ENCODE measurements around the gene UQCRC1.

UQCRC1 gene

GRCh38 chr3:48560648-48561018 is 48.8 kb downstream of the UQCRC1 start:
- H3K4me3 ChIP-seq (ENCODE audit: low read depth, low read length, poor library complexity, severe bottlenecking): no peak overlapping the region
- no peak for TF ChIP-seq EZH2 (IDR thresholded peaks at IDR 0.05; ENCODE audit: borderline replicate concordance, low read length)
- TF ChIP-seq CTCF (IDR thresholded peaks at IDR 0.05; ENCODE audit: low read length): no peak
- H2AFZ ChIP-seq (ENCODE audit: low read length): no peak overlapping the region
- H3K4me2 ChIP-seq (ENCODE audit: low read length): peak overlapping the region; percentile 32; the same call in 1 of the 2 replicates
- H4K20me1 ChIP-seq (ENCODE audit: insufficient read depth, low read length): no peaks in the 10 kb centered on the region
- no peak overlapping the region for H3K27ac ChIP-seq (ENCODE audit: low read depth, low read length, poor library complexity, severe bottlenecking)
- H3K79me2 ChIP-seq (ENCODE audit: insufficient read depth, low read length): no peaks in the 10 kb centered on the region
- H3K9ac ChIP-seq (ENCODE audit: low read length): no peak overlapping the region; the same call in 1 of the 2 replicates
- H3K27me3 ChIP-seq (ENCODE audit: insufficient read depth, low read length): no peaks in the 10 kb centered on the region; the same call in none of the 2 replicates
- H3K9me3 ChIP-seq (ENCODE audit: low read length): no peaks in the 10 kb centered on the region
- H3K36me3 ChIP-seq (ENCODE audit: insufficient read depth, low read length): no peaks in the 10 kb centered on the region
- H3K9me2 ChIP-seq (ENCODE audit: low read depth, low read length): no peaks in the 10 kb centered on the region
- H3F3A ChIP-seq (ENCODE audit: insufficient read depth, low read length): no peaks in the 10 kb centered on the region
- H3K4me1 ChIP-seq (ENCODE audit: insufficient read depth, low read length, severe bottlenecking): peaks cover 33% of the 10 kb centered on the region

- no peaks in the 10 kb centered on the region; the same call in none of the 2 replicates for H3K27me3 ChIP-seq (ENCODE audit: insufficient read depth, low read length)
- peaks cover 53% of the 10 kb centered on the region for H3K4me1 ChIP-seq (ENCODE audit: insufficient read depth, low read length, severe bottlenecking)
- no peak overlapping the region for H3K27ac ChIP-seq (ENCODE audit: low read depth, low read length, poor library complexity, severe bottlenecking)
- H3K79me2 ChIP-seq (ENCODE audit: insufficient read depth, low read length): no peaks in the 10 kb centered on the region
- H3K4me2 ChIP-seq (ENCODE audit: low read length): no peak overlapping the region
- H3K4me3 ChIP-seq (ENCODE audit: low read depth, low read length, poor library complexity, severe bottlenecking): no peak overlapping the region
- H4K20me1 ChIP-seq (ENCODE audit: insufficient read depth, low read length): no peaks in the 10 kb centered on the region
- H3K9me2 ChIP-seq (ENCODE audit: low read depth, low read length): no peaks in the 10 kb centered on the region
- no peak overlapping the region; the same call in 1 of the 2 replicates for H3K9ac ChIP-seq (ENCODE audit: low read length)
- H2AFZ ChIP-seq (ENCODE audit: low read length): no peak overlapping the region
- no peaks in the 10 kb centered on the region for H3F3A ChIP-seq (ENCODE audit: insufficient read depth, low read length)
- peaks cover 2% of the 10 kb centered on the region for H3K36me3 ChIP-seq (ENCODE audit: insufficient read depth, low read length)
- TF ChIP-seq CTCF (IDR thresholded peaks at IDR 0.05; ENCODE audit: low read length): peak; percentile 3; the same call in 1 of the 2 replicates
- TF ChIP-seq EZH2 (IDR thresholded peaks at IDR 0.05; ENCODE audit: borderline replicate concordance, low read length): no peak
- no peaks in the 10 kb centered on the region for H3K9me3 ChIP-seq (ENCODE audit: low read length)
Observed at GRCh38 chr3:48558493-48559134, 50.8 kb downstream of the UQCRC1 start.

DNA sequence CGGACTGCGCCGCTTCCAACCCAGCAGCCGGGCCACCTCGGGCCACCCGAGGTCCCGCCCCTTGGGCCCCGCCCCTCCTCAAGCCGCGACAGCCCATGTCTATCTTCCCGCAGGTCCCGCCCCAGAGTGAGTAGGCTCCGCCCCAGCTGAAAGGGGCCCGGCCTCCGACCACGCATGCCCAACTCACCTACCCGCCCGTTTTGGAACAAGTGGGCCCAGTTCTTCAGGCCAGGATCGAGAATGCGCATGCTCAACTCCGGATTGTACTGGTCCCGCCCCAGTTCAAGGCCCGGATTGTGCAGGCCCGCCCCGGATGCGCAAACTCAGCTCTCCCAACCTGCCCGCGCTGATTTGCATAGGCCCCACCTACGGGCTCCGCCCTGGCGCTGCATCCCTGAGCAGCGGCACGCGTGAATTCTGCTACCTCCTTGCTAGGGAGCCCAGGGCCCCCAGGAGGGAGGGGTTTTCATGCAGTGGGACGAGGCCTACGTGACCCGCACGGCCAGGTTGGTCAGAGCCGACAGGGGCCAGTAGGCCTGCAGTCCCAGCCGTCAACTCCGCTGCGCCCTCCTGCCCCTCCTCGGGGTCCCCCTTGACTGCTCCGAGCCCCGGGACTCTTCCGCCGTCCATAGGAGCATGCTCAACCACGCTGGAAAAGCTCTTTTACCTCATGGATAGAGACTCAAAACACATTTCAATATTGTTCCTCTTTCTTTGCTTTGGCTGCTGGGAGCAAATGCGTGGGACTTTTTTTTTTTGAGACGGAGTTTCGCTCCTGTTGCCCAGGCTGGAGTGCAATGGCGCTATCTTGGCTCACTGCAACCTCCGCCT is 52.4 kb downstream of the UQCRC1 start, which contains the start of gene PFKFB4:
TSS of gene PFKFB4 (minus strand) at position 8 of the 831 bp plus-strand sequence. CDS start 26 bp downstream, outside the sequence.
- Histone ChIP-seq H3F3A (ENCODE audit: insufficient read depth, low read length) (no peaks in the 10 kb centered on the region), H3K9ac (ENCODE audit: low read length) (peak within 1 kb of the TSS; percentile 66), H3K4me3 (ENCODE audit: low read depth, low read length, poor library complexity, severe bottlenecking) (peak within 1 kb of the TSS; percentile 74), H3K4me1 (ENCODE audit: insufficient read depth, low read length, severe bottlenecking) (peaks cover 69% of the 10 kb centered on the region), H3K36me3 (ENCODE audit: insufficient read depth, low read length) (peaks cover 5% of the 10 kb centered on the region), H3K79me2 (ENCODE audit: insufficient read depth, low read length) (no peaks in the 10 kb centered on the region), H3K9me2 (ENCODE audit: low read depth, low read length) (no peaks in the 10 kb centered on the region), H3K27me3 (ENCODE audit: insufficient read depth, low read length) (no peaks in the 10 kb centered on the region; the same call in 1 of the 2 replicates), H2AFZ (ENCODE audit: low read length) (peak within 1 kb of the TSS; percentile 28; the same call in 1 of the 2 replicates), H3K9me3 (ENCODE audit: low read length) (no peaks in the 10 kb centered on the region), H4K20me1 (ENCODE audit: insufficient read depth, low read length) (no peaks in the 10 kb centered on the region), H3K27ac (ENCODE audit: low read depth, low read length, poor library complexity, severe bottlenecking) (peak within 1 kb of the TSS; percentile 72), H3K4me2 (ENCODE audit: low read length) (peak within 1 kb of the TSS; percentile 84)
- TF ChIP-seq CTCF (IDR thresholded peaks at IDR 0.05; ENCODE audit: low read length) (no peak), EZH2 (IDR thresholded peaks at IDR 0.05; ENCODE audit: borderline replicate concordance, low read length) (no peak)
